ENCODE measurements around the gene AXIN1. TPM values are rescaled to one million over a fixed set of nuclear protein-coding genes. Genes with fewer than 3 reads are reported as not detected.

Gene AXIN1
- total and polyA plus RNA-seq, 2 of the 8 experiments (the other 6 are each of a cell fraction or from before 2014, with no cell fraction given) = 12.5 to 41.9 TPM

DNA sequence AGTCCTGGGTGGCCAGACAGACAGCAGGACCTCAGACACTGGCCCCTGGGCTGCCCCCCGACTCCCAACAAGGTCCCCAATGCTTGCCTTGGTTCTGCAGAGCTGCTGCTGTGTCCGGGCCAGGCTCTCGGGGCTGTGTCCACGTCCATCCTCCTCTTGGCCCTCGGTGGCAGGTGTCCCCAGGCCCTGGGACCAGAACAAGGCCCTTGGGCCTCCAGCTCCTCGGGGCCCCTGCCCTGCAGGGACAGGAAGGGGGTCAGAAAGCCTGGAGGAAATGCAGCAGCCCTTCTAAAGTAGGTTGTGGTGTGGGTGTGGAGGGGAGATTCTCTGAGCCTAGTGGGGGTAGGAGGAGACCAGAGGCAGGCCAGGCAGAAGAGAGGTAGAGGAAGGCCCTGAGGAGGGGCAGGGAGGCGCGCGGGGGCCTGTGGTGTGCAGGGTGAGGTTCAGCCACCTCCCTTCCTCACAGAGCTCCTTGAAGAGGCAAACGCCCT, 2.5 kb upstream of the AXIN1 start (continued):
- TF ChIP-seq, protein P1, sequence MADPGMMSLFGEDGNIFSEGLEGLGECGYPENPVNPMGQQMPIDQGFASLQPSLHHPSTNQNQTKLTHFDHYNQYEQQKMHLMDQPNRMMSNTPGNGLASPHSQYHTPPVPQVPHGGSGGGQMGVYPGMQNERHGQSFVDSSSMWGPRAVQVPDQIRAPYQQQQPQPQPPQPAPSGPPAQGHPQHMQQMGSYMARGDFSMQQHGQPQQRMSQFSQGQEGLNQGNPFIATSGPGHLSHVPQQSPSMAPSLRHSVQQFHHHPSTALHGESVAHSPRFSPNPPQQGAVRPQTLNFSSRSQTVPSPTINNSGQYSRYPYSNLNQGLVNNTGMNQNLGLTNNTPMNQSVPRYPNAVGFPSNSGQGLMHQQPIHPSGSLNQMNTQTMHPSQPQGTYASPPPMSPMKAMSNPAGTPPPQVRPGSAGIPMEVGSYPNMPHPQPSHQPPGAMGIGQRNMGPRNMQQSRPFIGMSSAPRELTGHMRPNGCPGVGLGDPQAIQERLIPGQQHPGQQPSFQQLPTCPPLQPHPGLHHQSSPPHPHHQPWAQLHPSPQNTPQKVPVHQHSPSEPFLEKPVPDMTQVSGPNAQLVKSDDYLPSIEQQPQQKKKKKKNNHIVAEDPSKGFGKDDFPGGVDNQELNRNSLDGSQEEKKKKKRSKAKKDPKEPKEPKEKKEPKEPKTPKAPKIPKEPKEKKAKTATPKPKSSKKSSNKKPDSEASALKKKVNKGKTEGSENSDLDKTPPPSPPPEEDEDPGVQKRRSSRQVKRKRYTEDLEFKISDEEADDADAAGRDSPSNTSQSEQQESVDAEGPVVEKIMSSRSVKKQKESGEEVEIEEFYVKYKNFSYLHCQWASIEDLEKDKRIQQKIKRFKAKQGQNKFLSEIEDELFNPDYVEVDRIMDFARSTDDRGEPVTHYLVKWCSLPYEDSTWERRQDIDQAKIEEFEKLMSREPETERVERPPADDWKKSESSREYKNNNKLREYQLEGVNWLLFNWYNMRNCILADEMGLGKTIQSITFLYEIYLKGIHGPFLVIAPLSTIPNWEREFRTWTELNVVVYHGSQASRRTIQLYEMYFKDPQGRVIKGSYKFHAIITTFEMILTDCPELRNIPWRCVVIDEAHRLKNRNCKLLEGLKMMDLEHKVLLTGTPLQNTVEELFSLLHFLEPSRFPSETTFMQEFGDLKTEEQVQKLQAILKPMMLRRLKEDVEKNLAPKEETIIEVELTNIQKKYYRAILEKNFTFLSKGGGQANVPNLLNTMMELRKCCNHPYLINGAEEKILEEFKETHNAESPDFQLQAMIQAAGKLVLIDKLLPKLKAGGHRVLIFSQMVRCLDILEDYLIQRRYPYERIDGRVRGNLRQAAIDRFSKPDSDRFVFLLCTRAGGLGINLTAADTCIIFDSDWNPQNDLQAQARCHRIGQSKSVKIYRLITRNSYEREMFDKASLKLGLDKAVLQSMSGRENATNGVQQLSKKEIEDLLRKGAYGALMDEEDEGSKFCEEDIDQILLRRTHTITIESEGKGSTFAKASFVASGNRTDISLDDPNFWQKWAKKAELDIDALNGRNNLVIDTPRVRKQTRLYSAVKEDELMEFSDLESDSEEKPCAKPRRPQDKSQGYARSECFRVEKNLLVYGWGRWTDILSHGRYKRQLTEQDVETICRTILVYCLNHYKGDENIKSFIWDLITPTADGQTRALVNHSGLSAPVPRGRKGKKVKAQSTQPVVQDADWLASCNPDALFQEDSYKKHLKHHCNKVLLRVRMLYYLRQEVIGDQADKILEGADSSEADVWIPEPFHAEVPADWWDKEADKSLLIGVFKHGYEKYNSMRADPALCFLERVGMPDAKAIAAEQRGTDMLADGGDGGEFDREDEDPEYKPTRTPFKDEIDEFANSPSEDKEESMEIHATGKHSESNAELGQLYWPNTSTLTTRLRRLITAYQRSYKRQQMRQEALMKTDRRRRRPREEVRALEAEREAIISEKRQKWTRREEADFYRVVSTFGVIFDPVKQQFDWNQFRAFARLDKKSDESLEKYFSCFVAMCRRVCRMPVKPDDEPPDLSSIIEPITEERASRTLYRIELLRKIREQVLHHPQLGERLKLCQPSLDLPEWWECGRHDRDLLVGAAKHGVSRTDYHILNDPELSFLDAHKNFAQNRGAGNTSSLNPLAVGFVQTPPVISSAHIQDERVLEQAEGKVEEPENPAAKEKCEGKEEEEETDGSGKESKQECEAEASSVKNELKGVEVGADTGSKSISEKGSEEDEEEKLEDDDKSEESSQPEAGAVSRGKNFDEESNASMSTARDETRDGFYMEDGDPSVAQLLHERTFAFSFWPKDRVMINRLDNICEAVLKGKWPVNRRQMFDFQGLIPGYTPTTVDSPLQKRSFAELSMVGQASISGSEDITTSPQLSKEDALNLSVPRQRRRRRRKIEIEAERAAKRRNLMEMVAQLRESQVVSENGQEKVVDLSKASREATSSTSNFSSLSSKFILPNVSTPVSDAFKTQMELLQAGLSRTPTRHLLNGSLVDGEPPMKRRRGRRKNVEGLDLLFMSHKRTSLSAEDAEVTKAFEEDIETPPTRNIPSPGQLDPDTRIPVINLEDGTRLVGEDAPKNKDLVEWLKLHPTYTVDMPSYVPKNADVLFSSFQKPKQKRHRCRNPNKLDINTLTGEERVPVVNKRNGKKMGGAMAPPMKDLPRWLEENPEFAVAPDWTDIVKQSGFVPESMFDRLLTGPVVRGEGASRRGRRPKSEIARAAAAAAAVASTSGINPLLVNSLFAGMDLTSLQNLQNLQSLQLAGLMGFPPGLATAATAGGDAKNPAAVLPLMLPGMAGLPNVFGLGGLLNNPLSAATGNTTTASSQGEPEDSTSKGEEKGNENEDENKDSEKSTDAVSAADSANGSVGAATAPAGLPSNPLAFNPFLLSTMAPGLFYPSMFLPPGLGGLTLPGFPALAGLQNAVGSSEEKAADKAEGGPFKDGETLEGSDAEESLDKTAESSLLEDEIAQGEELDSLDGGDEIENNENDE (IDR thresholded peaks at IDR 0.05; ENCODE audit: insufficient replicate concordance, low read length) = no peak
- TF ChIP-seq RBBP5 (IDR thresholded peaks at IDR 0.05; ENCODE audit: borderline replicate concordance, low read depth, low read length) = no peak
- no peak for TF ChIP-seq HDAC2 (IDR thresholded peaks at IDR 0.05; ENCODE audit: borderline replicate concordance in 1 of 2, low read depth in 2 of 2, low read length in 2 of 2)
